HT1080 (cell line): Measurements from ENCODE around the gene SLC22A15. TPM values are rescaled to one million over a fixed set of nuclear protein-coding genes. Genes with fewer than 3 reads are reported as not detected.

Experiments used
- DNase-seq: peaks from one replicate; pipeline ENCODE4 v3.0.0-alpha.2; 2015; ENCODE audit warnings: low read depth
- total RNA-seq: library from RNA; depleted of rRNA; stranded (reverse); fragments of >200 nt; shearing (Covaris generic); gene quantifications from 2 replicates; pipeline ENCODE4 v1.2.3, GENCODE V29; 2014; rRNA removed

SLC22A15 gene
- total RNA-seq, 1 experiment from 2014 or later = 1.6 TPM

GRCh38 chr1:116099379-116099778 lies 123.1 kb downstream of the SLC22A15 start:
- no peak for DNase-seq

DNA sequence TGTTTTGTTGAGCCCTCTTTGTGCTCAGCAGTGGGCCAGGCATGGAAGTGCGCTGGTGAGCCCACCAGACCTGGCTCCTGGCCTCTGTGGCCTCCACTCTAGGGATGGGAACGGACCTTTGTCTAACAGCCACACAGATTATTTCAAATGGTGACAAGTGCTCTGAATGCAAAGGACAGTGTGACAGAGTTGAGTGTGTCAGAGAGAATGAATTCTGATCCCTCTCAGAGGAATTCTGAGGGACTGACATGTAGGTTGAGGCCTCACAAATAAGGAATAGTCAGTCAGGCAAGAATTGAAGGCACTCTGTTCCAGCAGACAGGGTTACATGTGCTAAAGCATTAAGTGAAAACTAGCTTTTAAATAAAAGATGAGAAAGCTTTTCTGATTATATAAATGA lies 123.6 kb downstream of the SLC22A15 start:
- no peak for DNase-seq

DNA sequence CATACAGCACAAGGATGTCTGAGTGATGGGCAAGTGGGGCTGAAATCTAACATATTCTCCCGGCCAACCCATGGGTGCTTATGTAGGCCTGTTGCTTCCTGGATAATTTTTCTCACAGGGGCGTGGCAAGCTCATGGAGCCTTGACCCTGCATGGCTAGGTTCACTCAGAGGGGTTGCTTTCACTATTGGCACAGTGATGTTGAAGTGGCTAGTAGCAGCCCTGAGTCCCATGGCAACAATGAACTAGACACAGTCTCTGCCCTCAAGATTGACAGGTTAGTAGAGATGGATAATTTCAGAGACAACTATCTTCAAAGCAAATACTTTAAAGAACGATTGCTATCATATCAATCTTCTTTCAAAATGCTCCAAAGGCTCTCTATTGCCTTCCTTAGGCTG lies 128.4 kb downstream of the SLC22A15 start:
- DNase-seq = no peak

DNA sequence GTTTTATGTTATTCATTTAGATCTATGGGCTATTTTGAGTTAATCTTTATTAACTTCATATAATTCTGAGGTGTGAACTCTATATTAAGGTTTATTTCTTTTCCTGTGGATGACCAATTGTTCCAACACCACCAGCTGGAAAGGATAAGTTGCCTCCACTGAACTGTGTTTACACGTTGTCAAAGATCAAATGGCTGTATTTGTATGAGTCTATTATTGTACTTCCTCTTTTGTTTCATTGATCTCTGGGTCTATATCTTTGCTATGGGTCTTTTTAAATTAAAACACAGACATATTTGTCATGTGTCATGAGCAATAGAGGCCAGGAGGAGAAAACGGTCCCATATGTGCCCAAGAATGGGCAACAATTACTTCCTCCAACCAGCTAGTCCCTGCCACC lies 129.7 kb downstream of the SLC22A15 start:
- DNase-seq = no peak

GRCh38 chr1:116106646-116107045 lies 130.3 kb downstream of the SLC22A15 start:
- DNase-seq = no peak

DNA sequence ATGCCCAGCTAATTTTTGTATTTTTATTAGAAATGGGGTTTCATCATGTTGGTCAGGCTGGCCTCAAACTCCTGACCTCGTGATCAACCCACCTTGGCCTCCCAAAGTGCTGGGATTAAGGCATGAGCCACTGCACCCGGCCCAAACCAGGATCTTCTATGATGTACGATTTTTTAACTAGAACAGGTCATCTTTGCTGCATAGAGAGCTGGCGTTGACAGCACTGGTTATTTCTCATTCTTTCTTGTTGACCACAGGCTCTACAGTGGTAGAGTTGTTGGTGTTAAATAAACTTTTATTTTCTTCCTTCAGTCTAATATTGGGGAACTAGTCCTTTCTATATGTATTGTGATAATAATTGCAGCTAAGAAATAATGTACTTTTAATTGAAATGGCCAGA lies 131.1 kb downstream of the SLC22A15 start:
- no peak for DNase-seq

DNA sequence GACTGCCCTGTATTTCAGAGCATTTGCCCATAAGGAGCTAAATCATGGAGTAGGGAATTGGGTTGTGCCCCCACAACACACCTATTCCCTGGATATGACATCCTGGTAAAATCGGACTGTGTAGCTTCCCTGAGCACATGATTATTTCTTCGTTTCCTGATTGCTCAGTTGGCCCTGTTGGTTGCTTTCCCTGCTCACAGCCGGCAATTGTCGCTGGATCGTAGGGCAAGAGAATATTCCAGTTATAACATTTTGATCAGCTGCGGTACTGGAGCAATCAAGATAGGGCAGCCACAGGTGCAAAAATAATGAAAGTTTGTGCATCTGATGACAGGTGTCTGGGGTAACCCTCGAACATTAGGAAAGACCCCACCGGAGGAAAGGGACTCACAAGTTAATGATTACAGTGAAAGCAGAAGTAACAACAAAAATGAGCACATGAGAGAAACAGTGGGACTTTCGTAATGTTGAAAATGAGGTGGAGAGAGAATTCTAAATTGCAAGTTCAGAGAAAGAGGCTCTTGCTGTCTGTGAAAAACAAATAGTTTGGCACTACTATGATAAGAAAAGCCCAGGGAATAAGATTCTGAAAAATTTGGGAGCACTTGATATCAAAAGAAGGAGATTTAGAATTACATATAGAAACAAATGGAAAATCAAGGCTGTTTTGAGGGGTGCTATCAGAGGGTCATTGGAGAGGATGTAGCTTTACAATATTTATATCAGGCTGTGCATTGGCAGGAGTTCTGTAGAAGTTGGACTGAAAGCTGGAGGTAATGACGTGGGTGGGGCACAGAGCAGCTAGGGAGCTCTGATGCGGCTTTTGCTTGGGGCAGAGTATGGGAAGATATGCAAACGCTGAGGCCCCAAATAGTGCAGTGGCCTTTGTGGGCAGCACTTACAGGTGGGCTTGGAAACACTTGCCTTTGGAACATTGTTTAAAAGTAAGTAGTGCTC lies 134.5 kb downstream of the SLC22A15 start, which contains the start of gene MAB21L3:
Gene MAB21L3, plus strand, starts transcription at position 833 of the 957 bp plus-strand sequence. CDS start 1,217 bp downstream, outside the sequence.
- no peak for DNase-seq

DNA sequence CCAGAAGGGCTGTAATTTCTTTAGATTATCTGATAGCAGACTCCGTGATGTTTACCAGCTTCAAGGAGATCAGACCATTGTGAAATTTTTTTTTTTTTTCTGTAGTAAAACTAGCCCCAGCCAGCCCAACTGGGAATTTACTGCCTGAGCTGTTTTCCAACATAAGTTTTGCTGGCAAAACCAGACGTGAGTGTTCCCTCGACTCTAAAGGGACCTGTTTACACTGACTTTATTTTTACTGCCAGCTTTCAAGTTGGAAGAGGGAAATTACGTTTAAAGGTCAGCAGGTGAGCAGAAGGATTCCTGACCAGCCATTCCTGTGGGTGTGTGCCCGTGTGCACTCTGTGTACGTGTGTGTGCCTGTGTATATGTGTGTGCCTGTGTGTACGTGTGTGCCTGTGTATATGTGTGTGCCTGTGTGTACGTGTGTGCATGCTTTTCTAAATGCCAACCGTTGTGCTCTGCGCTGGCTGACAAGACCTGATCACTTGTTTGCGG lies 135.3 kb downstream of the SLC22A15 start:
- DNase-seq = no peak

GRCh38 chr1:116112388-116113140 lies 136.3 kb downstream of the SLC22A15 start:
- DNase-seq = no peak

- no peak for DNase-seq
Observed at GRCh38 chr1:116113615-116114014, 137.3 kb downstream of the SLC22A15 start.

GRCh38 chr1:116115476-116116439 lies 139.4 kb downstream of the SLC22A15 start:
- DNase-seq = peak; percentile 60

DNA sequence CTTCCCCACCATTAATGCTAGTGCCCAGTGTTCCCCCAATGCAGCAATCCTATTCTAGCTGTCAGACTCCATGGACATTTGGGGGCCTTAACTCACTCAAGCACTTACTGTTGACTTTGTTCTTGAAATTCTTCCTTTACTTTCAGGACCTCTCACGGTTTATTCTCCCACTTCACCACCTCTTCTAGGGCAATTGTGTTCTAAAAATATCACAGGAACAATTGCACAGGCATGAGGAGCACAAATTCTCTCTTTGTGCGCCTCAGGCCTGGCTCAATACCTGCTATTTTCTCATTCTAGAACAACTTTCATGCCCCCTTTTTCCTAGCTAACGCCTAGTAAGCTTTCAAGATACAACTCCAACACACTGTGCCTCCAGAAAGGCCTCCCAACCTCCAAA lies 142.2 kb downstream of the SLC22A15 start:
- no peak for DNase-seq

Other genes starting within 250 kb of the SLC22A15 start
- gene CASQ2, start 207.8 kb upstream of the SLC22A15 start, total RNA-seq = not detected in 2 replicates
- gene NHLH2, start 135.4 kb upstream of the SLC22A15 start, total RNA-seq = not detected in 2 replicates
- 1.2 TPM in 1 of 2 replicates, not detected in the other for gene MAB21L3, start 134.9 kb downstream of the SLC22A15 start, total RNA-seq